Measurements from ENCODE around the gene TIGD6. TPM values are rescaled to one million over a fixed set of nuclear protein-coding genes. Genes with fewer than 3 reads are reported as not detected.
A peak's percentile ranks its signal among the peaks of the same experiment; 100 is the strongest.

Gene TIGD6
- total and polyA plus RNA-seq, 10 of the 15 experiments (the other 5 are each of a cell fraction or from before 2014, with no cell fraction given), result 0.84 to 4.1 (median 2.7) TPM

GRCh38 chr5:150000256-150000989 lies at the start of gene TIGD6, which contains the start of gene HMGXB3 (continued):
- TF ChIP-seq ZBTB11 (CRISPR knock-in tag; IDR thresholded peaks at IDR 0.05) (peak; percentile 88), GABPA (IDR thresholded peaks at IDR 0.05; ENCODE audit: low read depth) (peak; percentile 96), ZNF687 (IDR thresholded peaks at IDR 0.05) (peak; percentile 96), HDAC6 (IDR thresholded peaks at IDR 0.05; ENCODE audit: unreplicated experiment) (peak; percentile 28), MYC (IDR thresholded peaks at IDR 0.05; ENCODE audit: insufficient read depth, insufficient read length, insufficient replicate concordance, low read length, severe bottlenecking) (peak; percentile 78), MXI1 (IDR thresholded peaks at IDR 0.05; ENCODE audit: low read depth, low read length) (peak; percentile 90), CREB1 (IDR thresholded peaks at IDR 0.05; ENCODE audit: low read depth) (peak; percentile 88), SIX5 (IDR thresholded peaks at IDR 0.05; ENCODE audit: low read depth, low read length, severe bottlenecking) (peak; percentile 66), BCLAF1 (IDR thresholded peaks at IDR 0.05) (no peak), CREM (IDR thresholded peaks at IDR 0.05; ENCODE audit: low read depth) (peak; percentile 92), EED (IDR thresholded peaks at IDR 0.05; ENCODE audit: low read depth) (no peak; the same call in 1 of the 2 replicates), JUND (IDR thresholded peaks at IDR 0.05; ENCODE audit: low read depth, low read length) (0 out of 2 replicates have a peak, but pooled peaks have one; percentile 15), YY1 (IDR thresholded peaks at IDR 0.05; ENCODE audit: low read depth, low read length) (peak; percentile 73; the same call in 1 of the 2 replicates), STAT3 (IDR thresholded peaks at IDR 0.05; ENCODE audit: low read depth, low read length) (no peak), IRF3 (IDR thresholded peaks at IDR 0.05) (no peak), EGR1 (IDR thresholded peaks at IDR 0.05; ENCODE audit: borderline replicate concordance in 1 of 2, low read depth in 2 of 2, low read length in 2 of 2) (peak; percentile 42 to 43; a peak in 1 of 3 replicates), ZNF207 (IDR thresholded peaks at IDR 0.05; ENCODE audit: borderline replicate concordance) (0 out of 2 replicates have a peak, but pooled peaks have one; percentile 76), CHD4 (IDR thresholded peaks at IDR 0.05) (no peak)

Measured in GM12878 (cell line).